ENCODE measurements around the gene PLD3.
"Not testable (repeated sequence)": the region's sequence is repeated elsewhere in the genome, so short reads cannot be mapped to it uniquely, and the experiment has no call there.

The PLD3 gene

GRCh38 chr19:40365010-40365409 lies 16.5 kb downstream of the PLD3 start:
- no peak for DNase-seq (ENCODE audit: low read depth)

DNA sequence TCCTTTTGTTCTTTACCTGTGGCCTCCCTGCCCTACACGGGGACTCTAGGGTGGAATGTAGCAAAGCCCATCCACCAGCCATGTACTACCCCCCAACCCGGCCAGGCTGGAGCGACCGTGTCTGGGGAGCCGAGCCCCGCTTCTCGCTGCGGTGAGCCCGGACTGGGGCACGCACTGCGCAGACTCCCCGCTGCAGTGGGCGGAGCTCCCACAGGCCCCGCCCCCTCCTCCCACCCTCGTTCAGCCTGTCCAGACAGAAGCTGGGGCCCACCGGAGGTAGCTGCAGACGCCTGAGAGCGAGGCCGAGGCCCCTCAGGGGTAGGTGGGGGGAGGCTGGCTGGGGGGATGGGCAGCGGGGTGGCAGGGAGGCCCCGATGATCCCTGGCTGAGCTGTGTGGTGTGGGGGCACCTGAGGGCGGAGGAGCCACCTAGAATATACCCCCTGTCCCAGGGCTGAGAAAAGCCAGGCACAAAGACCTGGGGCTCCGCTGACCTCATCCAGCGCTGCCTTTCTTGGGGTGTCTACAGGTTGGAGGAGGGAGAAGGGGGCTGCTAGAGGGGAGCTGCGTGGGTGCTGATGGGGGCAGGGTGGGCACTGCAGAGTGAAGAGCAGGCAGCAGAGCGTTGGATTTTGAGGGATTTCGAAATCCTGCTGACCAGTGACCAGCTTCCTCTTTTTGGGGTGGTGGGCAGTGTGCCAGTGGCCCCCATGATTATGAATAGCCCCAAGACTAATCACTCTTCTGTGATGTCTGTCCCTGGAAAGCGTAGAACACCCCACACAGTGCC lies 17.3 kb downstream of the PLD3 start:
- DNase-seq (ENCODE audit: low read depth): peak; percentile 8

DNA sequence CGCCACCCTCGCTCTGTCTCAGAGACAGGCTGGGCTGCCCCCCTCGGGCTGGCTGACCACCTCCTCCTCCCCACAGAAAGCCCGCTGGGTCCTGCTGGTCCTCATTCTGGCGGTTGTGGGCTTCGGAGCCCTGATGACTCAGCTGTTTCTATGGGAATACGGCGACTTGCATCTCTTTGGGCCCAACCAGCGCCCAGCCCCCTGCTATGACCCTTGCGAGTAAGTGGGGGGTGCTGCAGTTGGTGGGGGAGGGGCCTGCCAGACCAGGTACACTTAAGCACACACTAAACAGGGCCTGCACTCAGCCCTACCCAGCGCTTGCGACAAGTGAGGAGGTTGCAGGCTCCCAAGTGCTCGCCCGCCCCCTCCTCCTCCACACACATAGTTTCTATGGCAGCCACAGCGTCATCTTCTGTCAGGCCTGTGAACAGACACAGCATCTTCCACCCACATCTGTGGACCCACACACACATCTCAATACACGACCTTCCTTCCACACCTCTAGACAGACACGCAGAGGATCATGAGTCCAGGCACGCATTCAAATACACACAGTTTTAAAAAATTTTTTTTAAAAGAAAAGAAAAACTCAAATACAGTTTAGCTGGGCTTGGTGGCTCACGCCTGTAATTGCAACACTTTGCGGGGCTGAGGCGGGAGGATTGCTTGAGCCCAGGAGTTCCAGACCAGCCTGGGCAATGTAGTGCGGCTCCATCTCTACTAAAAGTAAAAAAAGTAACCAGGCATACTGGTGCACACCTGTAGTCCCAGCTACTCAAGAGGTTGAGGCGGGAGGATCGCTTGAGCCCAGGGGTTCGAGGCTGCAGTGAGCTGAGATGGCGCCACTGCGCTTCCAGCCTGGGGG lies 18.4 kb downstream of the PLD3 start:
- no peak for DNase-seq (ENCODE audit: low read depth)

DNA sequence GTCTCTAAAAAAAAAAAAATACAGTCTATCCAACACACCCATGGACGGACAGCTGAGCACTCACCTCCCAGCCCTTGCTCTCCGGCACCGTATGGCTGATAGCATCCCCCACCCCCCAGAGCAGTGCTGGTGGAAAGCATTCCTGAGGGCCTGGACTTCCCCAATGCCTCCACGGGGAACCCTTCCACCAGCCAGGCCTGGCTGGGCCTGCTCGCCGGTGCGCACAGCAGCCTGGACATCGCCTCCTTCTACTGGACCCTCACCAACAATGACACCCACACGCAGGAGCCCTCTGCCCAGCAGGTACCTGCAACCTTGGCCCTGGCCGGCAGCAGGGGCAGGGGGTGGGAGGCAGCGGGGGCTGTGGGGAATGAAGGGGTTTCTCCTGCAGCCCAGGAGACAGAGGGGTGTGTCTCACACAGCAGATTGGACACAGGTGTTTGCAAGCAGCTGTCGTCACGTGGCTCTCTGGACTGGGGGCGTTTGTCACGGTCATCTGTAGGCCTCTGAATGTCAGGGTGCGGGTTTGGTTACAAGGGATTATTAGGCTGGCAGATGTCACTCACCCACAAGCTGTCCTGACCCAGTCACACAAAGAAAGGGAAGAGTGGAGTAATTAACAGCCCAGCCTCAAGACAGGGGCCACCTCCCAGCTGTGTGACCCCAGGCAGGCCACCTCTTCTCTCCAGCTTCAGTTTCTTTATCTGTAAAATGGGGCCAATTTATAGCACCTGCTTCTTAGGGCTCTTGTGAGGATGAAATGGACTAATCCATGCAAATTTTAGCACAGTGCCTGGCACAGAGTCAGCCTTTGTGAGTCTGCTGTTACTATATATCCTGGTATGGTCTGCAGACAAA lies 19.3 kb downstream of the PLD3 start:
- no peak for DNase-seq (ENCODE audit: low read depth)

- no peak for DNase-seq (ENCODE audit: low read depth)
Observed at GRCh38 chr19:40369797-40370196, 21.3 kb downstream of the PLD3 start.

DNA sequence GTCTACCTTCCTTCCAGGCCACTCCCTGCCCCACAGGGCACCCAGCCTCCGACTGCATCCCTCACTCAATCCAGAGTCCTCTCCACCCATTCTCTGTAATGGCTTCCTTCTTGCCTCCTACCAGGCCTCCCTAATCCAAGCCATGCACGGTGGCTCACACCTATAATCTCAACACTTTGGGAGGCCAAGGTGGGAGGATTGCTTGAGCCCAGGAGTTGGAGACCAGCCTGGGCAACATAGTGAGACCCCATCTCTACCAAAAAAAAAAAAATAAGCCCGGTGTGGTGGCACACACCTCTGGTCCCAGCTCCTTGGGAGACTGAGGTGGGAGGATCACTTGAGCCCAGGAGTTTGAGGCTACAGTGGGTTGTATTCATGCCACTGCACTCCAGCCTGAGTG lies 21.8 kb downstream of the PLD3 start:
- DNase-seq (ENCODE audit: low read depth): not testable (repeated sequence)

GRCh38 chr19:40370997-40371801 lies 22.7 kb downstream of the PLD3 start:
- DNase-seq (ENCODE audit: low read depth): no peak

DNA sequence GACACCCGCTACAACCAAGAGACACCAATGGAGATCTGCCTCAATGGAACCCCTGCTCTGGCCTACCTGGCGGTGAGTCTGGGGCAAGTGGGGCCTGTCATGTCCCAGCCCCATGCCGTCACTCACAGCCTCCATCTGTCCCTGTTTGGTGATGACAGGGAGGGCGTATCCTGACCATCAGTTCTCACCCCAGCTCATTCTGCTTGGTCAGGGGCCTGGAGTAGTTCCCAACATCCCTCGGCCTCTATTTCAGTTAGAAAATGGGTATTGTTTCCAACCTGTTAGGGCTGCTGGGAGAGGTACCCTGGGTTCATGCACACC lies 23.3 kb downstream of the PLD3 start:
- DNase-seq (ENCODE audit: low read depth): no peak

DNA sequence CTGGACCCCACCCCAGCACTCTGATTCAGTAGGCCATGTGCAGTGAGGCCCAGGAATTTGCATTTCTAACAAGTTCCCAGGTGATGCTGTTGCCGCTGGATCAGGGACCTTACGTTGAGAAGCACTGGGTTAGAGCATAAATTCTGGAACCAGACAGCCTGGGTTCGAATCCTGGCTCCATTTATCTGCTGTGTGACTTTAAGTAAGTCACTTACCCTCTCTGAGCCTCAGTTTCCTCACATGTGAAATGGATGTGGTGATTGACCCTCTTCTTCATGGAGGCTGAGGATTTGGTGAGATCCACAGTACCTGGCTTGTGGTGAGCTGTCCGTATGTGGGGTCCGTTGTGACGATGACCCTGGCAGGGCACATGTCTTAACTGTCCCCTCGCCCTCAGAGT lies 25.6 kb downstream of the PLD3 start:
- no peak for DNase-seq (ENCODE audit: low read depth)

- DNase-seq (ENCODE audit: low read depth): no peak
Observed at GRCh38 chr19:40376286-40376862, 27.9 kb downstream of the PLD3 start.

DNA sequence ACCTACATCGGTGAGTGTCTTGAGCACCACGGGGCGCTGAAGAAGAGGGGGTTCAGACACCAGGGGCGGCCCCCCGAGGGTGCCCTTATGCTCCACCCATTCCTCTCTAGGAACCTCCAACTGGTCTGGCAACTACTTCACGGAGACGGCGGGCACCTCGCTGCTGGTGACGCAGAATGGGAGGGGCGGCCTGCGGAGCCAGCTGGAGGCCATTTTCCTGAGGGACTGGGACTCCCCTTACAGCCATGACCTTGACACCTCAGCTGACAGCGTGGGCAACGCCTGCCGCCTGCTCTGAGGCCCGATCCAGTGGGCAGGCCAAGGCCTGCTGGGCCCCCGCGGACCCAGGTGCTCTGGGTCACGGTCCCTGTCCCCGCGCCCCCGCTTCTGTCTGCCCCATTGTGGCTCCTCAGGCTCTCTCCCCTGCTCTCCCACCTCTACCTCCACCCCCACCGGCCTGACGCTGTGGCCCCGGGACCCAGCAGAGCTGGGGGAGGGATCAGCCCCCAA lies 29.4 kb downstream of the PLD3 start:
- DNase-seq (ENCODE audit: low read depth): no peak

- DNase-seq (ENCODE audit: low read depth): no peak
Observed at GRCh38 chr19:40378509-40378908, 30.0 kb downstream of the PLD3 start.

- DNase-seq (ENCODE audit: low read depth): no peak
Observed at GRCh38 chr19:40379446-40380198, 31.1 kb downstream of the PLD3 start.

- no peak for DNase-seq (ENCODE audit: low read depth)
Observed at GRCh38 chr19:40380199-40381037, 31.9 kb downstream of the PLD3 start.

- DNase-seq (ENCODE audit: low read depth): no peak
Observed at GRCh38 chr19:40381321-40381720, 32.8 kb downstream of the PLD3 start.

GRCh38 chr19:40383668-40384248 lies 35.3 kb downstream of the PLD3 start:
- DNase-seq (ENCODE audit: low read depth): no peak

DNA sequence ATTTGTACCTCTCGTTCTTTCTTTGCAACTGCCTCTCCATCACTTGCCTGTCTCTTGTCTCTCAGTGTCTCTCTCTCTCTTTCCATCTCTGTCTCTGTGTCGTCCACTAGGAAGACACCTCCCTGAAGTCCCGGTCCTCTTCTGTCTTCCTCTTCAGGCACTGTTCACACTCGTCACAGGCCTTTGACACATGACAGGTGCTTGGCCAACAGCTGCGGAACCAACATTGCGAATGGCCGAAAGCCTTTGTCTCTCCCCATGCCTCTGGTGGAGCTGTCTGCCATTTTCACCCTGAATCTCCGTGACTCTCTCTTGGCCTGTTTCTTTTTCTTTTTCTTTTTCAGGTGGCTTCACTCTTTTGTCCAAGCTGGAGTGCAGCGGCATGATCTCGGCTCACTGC lies 38.7 kb downstream of the PLD3 start:
- DNase-seq (ENCODE audit: low read depth): no peak

DNA sequence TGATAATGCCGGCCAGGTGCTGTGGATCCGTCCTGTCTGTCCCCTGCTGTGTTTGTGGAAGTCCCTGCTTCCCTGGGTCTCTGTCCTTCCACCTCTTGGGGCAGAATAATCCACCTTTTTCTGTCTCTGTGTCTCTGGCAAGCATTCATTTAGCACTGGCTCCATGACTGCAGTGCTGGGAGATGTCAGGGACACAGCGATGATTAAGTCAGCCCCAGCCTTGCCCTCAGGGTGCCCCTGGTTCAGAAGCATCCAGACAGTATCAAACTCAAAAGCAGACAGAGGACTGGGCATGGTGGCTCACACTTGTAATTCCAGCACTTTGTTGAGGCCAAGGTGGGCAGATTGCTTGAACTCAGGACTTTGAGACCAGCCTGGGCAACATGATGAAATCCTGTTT lies 40.0 kb downstream of the PLD3 start:
- no peak for DNase-seq (ENCODE audit: low read depth)

Measured in activated T-helper 1 cell treated with Interleukin-2 at 50 U/mL for 16 hours (primary cell).